HG02798 (cell line): ENCODE data around the gene TBC1D24.
A peak's percentile ranks its signal among the peaks of the same experiment; 100 is the strongest.

ENCODE experiments used
- ATAC-seq: cut with Tn5 transposase; IDR thresholded peaks from one replicate; pipeline ENCODE4 v1.9.1; 2021; ENCODE audit warnings: mild to moderate bottlenecking; ENCODE audit not compliant: unreplicated experiment, poor library complexity

TBC1D24 gene

GRCh38 chr16:2467528-2468232 lies 7.2 kb upstream of the TBC1D24 start:
- no peak for ATAC-seq

GRCh38 chr16:2468233-2468724 lies 6.6 kb upstream of the TBC1D24 start:
- ATAC-seq: no peak

GRCh38 chr16:2468725-2469398 lies 6.1 kb upstream of the TBC1D24 start:
- ATAC-seq: peak; percentile 43

- ATAC-seq: no peak
Observed at GRCh38 chr16:2469399-2470233, 5.3 kb upstream of the TBC1D24 start.

GRCh38 chr16:2470234-2470601 lies 4.7 kb upstream of the TBC1D24 start:
- ATAC-seq: no peak

GRCh38 chr16:2470603-2471015 lies 4.3 kb upstream of the TBC1D24 start:
- no peak for ATAC-seq

GRCh38 chr16:2471016-2471652 lies 3.8 kb upstream of the TBC1D24 start, which contains the start of gene NTN3:
TSS of gene NTN3 (plus strand) at chr16:2471297. CDS start at chr16:2471702, 405 bp downstream.
- no peak for ATAC-seq

GRCh38 chr16:2471653-2472487 lies 3.1 kb upstream of the TBC1D24 start:
- no peak for ATAC-seq

GRCh38 chr16:2472488-2472864 lies 2.5 kb upstream of the TBC1D24 start:
- ATAC-seq: no peak

- ATAC-seq: no peak
Observed at GRCh38 chr16:2472885-2473445, 2.0 kb upstream of the TBC1D24 start.

GRCh38 chr16:2473446-2473926 lies 1.4 kb upstream of the TBC1D24 start:
- ATAC-seq: no peak

- ATAC-seq: peak; percentile 35
Observed at GRCh38 chr16:2473999-2474876, 689 bp upstream of the TBC1D24 start.

GRCh38 chr16:2475413-2476344 lies 752 bp downstream of the TBC1D24 start:
- peak; percentile 15 for ATAC-seq

GRCh38 chr16:2476345-2476720 lies 1.4 kb downstream of the TBC1D24 start:
- ATAC-seq: no peak

GRCh38 chr16:2476741-2477140 lies 1.8 kb downstream of the TBC1D24 start:
- no peak for ATAC-seq

GRCh38 chr16:2477327-2477726 lies 2.4 kb downstream of the TBC1D24 start:
- ATAC-seq: no peak

GRCh38 chr16:2478279-2478678 lies 3.4 kb downstream of the TBC1D24 start:
- ATAC-seq: no peak
